BLaER1 (cell line): ENCODE results near the gene CABS1.

ENCODE experiments used
- H3K27ac ChIP-seq: shearing (Covaris generic); formaldehyde crosslinking; 2 replicates; pipeline ENCODE4 v1.8.1; 2022
- H3K27me3 ChIP-seq: shearing (Covaris generic); formaldehyde crosslinking; 2 replicates; pipeline ENCODE4 v1.8.1; 2022
- H3K36me3 ChIP-seq: shearing (Covaris generic); formaldehyde crosslinking; 2 replicates; pipeline ENCODE4 v1.8.1; 2022
- H3K4me1 ChIP-seq: shearing (Covaris generic); formaldehyde crosslinking; 2 replicates; pipeline ENCODE4 v1.8.1; 2022
- H3K4me2 ChIP-seq: shearing (Covaris generic); formaldehyde crosslinking; 2 replicates; pipeline ENCODE4 v1.8.1; 2022
- H3K4me3 ChIP-seq: shearing (Covaris generic); formaldehyde crosslinking; 2 replicates; pipeline ENCODE4 v1.8.1; 2022
- H3K9ac ChIP-seq: shearing (Covaris generic); formaldehyde crosslinking; 2 replicates; pipeline ENCODE4 v1.8.1; 2022
- H3K9me3 ChIP-seq: shearing (Covaris generic); formaldehyde crosslinking; 2 replicates; pipeline ENCODE4 v1.8.1; 2022
- H4K20me1 ChIP-seq: shearing (Covaris generic); formaldehyde crosslinking; 2 replicates; pipeline ENCODE4 v1.8.1; 2022
- Cebpa-rat ChIP-seq: shearing (Covaris generic); IDR thresholded peaks from 2 replicates; pipeline ENCODE4 v1.8.1; 2022

Gene CABS1

DNA sequence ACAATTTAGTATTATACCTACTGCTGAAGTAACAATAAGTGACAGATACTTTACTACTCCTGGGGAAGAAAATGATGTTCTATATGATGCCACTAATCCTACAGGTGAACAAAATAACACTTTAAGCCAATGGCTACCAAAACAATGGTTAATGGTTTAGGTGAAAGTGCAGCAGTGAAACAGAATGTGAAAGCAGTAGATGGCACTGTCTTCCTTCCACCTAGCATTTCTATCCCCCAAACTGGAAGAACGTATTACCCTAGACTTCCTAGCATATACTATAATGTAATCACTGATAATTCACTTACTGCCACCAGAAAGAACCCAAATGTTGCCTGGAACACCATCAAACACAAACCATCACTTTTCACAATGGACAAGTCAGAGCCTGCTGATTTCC lies 18.9 kb upstream of the CABS1 start:
- Histone ChIP-seq H3K36me3 (no peaks in the 10 kb centered on the region), H3K9me3 (no peaks in the 10 kb centered on the region), H3K4me3 (no peak overlapping the region), H4K20me1 (no peaks in the 10 kb centered on the region), H3K27ac (no peak overlapping the region), H3K4me2 (no peak overlapping the region), H3K9ac (no peak overlapping the region), H3K4me1 (no peaks in the 10 kb centered on the region), H3K27me3 (no peaks in the 10 kb centered on the region)
- no peak for TF ChIP-seq Cebpa-rat

DNA sequence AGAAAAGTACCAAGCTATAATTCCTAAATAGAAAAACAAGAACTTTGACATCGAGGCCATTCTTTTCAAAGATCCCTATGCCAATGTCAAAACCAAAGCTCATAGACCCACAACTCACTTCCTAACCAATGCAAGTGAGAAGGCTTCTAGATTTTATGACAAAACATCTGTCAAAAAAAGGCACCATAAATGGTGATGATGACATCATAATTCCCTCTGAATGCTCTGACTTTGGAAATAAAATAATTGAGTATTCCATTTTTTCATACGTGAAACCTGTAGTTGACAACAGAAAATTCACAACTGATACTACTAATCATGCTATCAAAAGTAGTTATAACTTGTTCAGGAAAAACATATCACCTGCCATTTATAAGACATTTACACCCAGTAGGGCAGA lies 8.7 kb upstream of the CABS1 start:
- H3K27me3 ChIP-seq: no peaks in the 10 kb centered on the region
- no peak overlapping the region for H3K27ac ChIP-seq
- no peaks in the 10 kb centered on the region for H3K36me3 ChIP-seq
- no peak overlapping the region for H3K9ac ChIP-seq
- H3K4me1 ChIP-seq: no peaks in the 10 kb centered on the region
- H3K4me3 ChIP-seq: no peak overlapping the region
- no peak for TF ChIP-seq Cebpa-rat
- H3K4me2 ChIP-seq: no peak overlapping the region
- no peaks in the 10 kb centered on the region for H3K9me3 ChIP-seq
- no peaks in the 10 kb centered on the region for H4K20me1 ChIP-seq

DNA sequence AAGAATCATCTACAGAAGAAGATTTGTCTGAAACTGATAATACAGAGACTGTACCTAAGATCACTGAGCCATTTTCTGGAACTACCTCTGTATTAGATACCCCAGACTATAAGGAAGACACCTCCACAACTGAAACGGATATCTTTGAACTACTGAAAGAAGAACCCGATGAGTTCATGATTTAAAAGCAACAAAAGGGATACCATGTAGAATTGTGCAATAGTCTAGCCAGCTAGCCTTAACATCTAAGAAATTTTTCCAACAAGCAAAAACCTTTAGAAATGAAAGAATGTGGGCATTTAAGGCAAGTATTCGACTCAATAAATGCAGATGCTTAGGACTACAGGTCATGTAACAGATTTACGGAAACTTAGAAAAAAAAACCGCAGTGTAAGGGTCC lies 1.3 kb downstream of the CABS1 start:
- Histone ChIP-seq H3K27ac (no peak overlapping the region), H3K27me3 (no peaks in the 10 kb centered on the region), H3K4me1 (no peaks in the 10 kb centered on the region), H3K9ac (no peak overlapping the region), H3K9me3 (no peaks in the 10 kb centered on the region), H3K4me3 (no peak overlapping the region), H3K36me3 (no peaks in the 10 kb centered on the region), H3K4me2 (no peak overlapping the region), H4K20me1 (no peaks in the 10 kb centered on the region)
- TF ChIP-seq Cebpa-rat: no peak

DNA sequence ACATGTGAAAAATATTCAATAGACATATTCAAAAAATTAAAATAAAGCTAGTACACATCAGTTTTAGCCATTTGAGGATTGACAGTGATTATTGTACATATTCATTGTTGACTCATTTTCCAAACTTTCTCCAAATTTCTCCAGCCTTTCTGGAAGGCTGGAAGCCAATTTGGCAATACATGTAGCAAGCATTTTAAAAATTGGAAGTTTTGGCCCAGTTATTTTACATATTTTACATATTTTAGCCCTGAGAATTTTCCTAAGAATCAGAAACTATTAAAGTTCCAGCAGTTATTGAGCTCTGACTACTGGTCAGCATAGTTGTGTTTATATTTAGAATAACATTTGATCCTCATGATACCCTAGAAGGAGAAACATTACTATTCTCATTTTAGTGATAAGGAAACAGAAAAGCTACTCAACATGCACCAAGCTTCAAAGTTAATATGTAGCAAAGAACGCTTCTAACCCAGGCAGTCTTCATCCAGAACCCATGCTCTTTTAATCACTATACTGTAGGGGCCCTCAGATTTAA lies 3.2 kb downstream of the CABS1 start:
- Histone ChIP-seq H3K27ac (no peak overlapping the region), H3K4me3 (no peak overlapping the region), H3K4me1 (no peaks in the 10 kb centered on the region), H3K36me3 (no peaks in the 10 kb centered on the region), H3K9ac (no peak overlapping the region), H3K9me3 (no peaks in the 10 kb centered on the region), H4K20me1 (no peaks in the 10 kb centered on the region), H3K4me2 (no peak overlapping the region), H3K27me3 (no peaks in the 10 kb centered on the region)
- no peak for TF ChIP-seq Cebpa-rat

DNA sequence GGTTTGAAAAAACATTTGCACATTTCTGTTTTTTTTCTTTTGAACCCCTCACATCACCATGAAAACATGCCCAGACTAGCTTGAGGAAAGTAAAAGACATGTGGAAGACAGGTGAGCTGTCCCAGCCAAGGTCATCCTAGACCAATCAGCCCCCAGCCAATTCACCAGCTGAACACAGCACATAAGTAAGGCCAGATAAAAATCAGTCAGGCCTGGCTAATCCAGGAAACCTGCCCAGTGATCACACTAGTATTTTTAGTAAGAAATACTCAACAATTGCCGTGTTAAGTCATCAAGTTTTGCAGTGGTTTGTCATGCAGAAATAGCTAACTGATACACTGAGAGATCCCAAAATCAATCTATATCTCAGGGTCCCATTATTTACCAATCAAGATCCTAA lies 21.4 kb downstream of the CABS1 start:
- Histone ChIP-seq H3K9ac (no peak overlapping the region), H3K36me3 (no peaks in the 10 kb centered on the region), H3K9me3 (no peaks in the 10 kb centered on the region), H3K4me1 (peaks cover 5% of the 10 kb centered on the region; the same call in 1 of the 2 replicates), H4K20me1 (no peaks in the 10 kb centered on the region), H3K4me3 (no peak overlapping the region), H3K27ac (no peak overlapping the region), H3K4me2 (no peak overlapping the region), H3K27me3 (no peaks in the 10 kb centered on the region)
- no peak for TF ChIP-seq Cebpa-rat

DNA sequence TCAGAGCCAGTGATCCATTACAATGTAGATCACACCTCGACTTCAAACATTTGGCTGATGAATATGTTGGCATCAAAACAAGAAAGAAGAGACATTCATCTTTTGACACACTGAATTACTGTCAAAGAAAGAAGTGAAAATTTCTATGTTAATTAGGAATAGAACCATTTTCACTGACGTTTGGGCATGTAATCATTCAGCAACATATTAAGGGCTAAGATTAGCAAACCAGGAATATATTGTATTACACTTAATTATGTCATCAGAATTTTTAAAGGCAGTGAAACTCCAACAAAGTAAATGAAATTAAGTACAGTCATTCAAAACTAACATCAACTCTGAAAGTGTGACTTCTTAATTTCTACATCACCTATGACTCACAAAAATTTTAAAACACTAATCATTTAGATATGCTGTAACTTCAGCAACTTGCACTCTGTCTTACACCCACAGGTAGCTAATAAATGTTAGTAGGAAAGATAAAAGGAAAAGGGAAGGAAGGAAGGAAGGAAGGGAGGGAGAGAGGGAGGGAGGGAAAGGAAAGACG lies 24.4 kb downstream of the CABS1 start:
- H3K4me3 ChIP-seq: no peak overlapping the region
- H3K27me3 ChIP-seq: no peaks in the 10 kb centered on the region
- H3K9ac ChIP-seq: no peak overlapping the region
- H3K4me2 ChIP-seq: no peak overlapping the region
- no peak overlapping the region for H3K27ac ChIP-seq
- no peaks in the 10 kb centered on the region for H3K9me3 ChIP-seq
- no peaks in the 10 kb centered on the region for H4K20me1 ChIP-seq
- no peaks in the 10 kb centered on the region for H3K36me3 ChIP-seq
- no peak for TF ChIP-seq Cebpa-rat
- H3K4me1 ChIP-seq: peaks cover 5% of the 10 kb centered on the region; the same call in 1 of the 2 replicates

DNA sequence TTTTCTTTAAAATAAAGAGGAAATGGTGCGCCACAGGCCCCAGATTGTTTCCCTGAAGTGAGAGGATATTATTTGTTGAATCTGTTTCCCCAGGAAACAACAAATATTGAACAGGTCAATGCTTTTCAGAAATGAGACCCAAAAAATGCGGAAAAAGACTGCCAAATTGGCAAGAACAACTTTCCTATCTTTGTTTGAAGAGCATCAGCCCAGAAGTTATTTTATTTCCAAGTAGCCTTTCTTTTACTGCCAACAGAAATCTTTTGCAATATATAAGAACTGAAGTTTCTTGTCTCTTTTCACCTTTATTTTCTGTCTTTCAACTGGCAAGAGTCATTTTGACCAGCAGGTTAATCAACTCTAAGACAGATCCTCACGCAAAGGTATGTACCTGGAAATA lies 25.7 kb downstream of the CABS1 start, which contains the start of gene SMR3A:
SMR3A (plus strand) TSS at position 301 of the 400 bp plus-strand sequence. CDS start 1,356 bp downstream, outside the sequence.
- Histone ChIP-seq H3K4me2 (no peak within 1 kb of the TSS), H3K4me1 (peaks cover 5% of the 10 kb centered on the region; the same call in 1 of the 2 replicates)
- no peak for TF ChIP-seq Cebpa-rat

DNA sequence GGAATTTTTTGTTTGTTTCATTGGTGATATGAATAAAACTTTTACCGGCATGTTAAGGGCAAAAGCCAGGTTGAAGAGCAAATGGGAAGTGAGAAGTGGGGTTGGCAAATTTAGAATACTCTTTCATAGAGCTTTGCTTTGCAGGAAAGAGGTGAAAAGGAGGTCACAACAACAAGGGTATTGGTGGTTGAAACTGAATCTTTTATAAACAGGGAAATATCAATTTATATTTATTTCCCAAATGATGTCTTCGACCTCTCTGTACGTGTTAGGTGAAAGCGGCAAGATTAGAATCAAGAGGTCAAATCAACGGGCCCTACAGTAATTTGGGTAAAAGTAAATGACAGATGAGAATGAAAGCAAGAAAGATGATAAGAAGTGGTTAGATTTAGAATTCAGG lies 29.2 kb downstream of the CABS1 start:
- TF ChIP-seq Cebpa-rat: no peak
- Histone ChIP-seq H3K4me1 (no peaks in the 10 kb centered on the region), H3K36me3 (no peaks in the 10 kb centered on the region), H4K20me1 (no peaks in the 10 kb centered on the region), H3K4me2 (no peak overlapping the region), H3K27ac (no peak overlapping the region), H3K9me3 (no peaks in the 10 kb centered on the region), H3K4me3 (no peak overlapping the region), H3K27me3 (no peaks in the 10 kb centered on the region), H3K9ac (no peak overlapping the region)

More for the DNA sequence above, 25.7 kb downstream of the CABS1 start, which contains the start of gene SMR3A:
- Histone ChIP-seq H3K27me3 (no peaks in the 10 kb centered on the region), H3K4me3 (no peak within 1 kb of the TSS), H3K9ac (no peak within 1 kb of the TSS), H3K27ac (no peak within 1 kb of the TSS), H3K9me3 (no peaks in the 10 kb centered on the region), H3K36me3 (no peaks in the 10 kb centered on the region), H4K20me1 (no peaks in the 10 kb centered on the region)

DNA sequence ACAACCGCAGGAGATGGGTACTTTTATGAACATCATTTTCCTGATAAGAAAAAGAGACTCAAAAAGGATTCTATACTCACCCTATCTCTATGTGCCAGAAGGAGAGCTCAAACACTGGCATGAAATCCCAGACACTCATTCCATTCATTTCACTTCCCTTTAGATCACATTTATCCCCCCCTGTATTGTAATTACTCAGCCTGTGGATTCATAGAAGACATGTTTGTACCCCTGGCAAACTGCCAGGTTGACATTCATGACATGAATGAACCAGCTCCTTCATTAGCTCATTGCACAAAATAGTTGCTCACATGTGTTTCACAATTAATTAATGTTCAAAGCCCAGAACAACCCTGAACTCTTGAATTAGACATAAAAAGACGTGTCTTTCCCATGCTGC lies 30.7 kb downstream of the CABS1 start:
- Histone ChIP-seq H3K9me3 (no peaks in the 10 kb centered on the region), H3K36me3 (no peaks in the 10 kb centered on the region), H3K27ac (no peak overlapping the region), H3K4me2 (no peak overlapping the region), H3K27me3 (no peaks in the 10 kb centered on the region), H3K4me1 (no peaks in the 10 kb centered on the region), H4K20me1 (no peaks in the 10 kb centered on the region), H3K9ac (no peak overlapping the region), H3K4me3 (no peak overlapping the region)
- TF ChIP-seq Cebpa-rat: no peak

DNA sequence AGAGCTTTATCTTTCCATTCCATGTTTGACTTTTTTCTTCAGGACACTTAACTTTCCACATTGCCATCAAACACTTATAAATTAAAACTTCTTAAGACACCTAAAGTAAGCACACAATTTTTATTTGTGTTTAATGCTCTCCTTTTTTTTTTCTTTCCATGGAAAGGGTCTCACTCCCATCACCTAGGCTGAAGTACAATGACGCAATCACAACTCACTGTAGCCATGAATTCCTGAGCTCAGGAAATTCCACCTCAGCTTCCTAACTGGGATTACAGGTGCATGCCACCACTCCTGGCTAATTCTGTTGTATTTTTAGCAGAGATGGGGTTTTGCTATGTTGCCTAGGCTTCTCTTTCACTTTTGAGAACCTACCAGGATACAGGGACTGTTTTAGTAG lies 33.0 kb downstream of the CABS1 start:
- no peaks in the 10 kb centered on the region for H4K20me1 ChIP-seq

More for the DNA sequence above, 33.0 kb downstream of the CABS1 start:
- no peaks in the 10 kb centered on the region for H3K4me1 ChIP-seq
- H3K4me2 ChIP-seq: no peak overlapping the region
- no peaks in the 10 kb centered on the region for H3K36me3 ChIP-seq
- H3K27ac ChIP-seq: no peak overlapping the region
- TF ChIP-seq Cebpa-rat: no peak
- no peak overlapping the region for H3K4me3 ChIP-seq
- no peaks in the 10 kb centered on the region for H3K9me3 ChIP-seq
- no peak overlapping the region for H3K9ac ChIP-seq
- no peaks in the 10 kb centered on the region for H3K27me3 ChIP-seq
